Right hindlimb (tissue), 1 donor: Measurements from ENCODE around the gene ANKFY1.
"Not testable (repeated sequence)": the region's sequence is repeated elsewhere in the genome, so short reads cannot be mapped to it uniquely, and the experiment has no call there.

ENCODE experiments used
- DNase-seq: peaks from one replicate; pipeline ENCODE4 v3.0.0-alpha.2; 2018

The ANKFY1 gene

GRCh38 chr17:4152471-4152870, 111.3 kb downstream of the ANKFY1 start:
- no peak for DNase-seq

GRCh38 chr17:4150096-4150495, 113.7 kb downstream of the ANKFY1 start:
- no peak for DNase-seq

GRCh38 chr17:4148611-4149308, 115.0 kb downstream of the ANKFY1 start:
- no peak for DNase-seq

- no peak for DNase-seq
These were observed 115.9 kb downstream of the ANKFY1 start for GRCh38 chr17:4147751-4148310.

GRCh38 chr17:4146641-4147040, 117.1 kb downstream of the ANKFY1 start:
- DNase-seq = no peak

GRCh38 chr17:4144422-4144747, 119.4 kb downstream of the ANKFY1 start:
- DNase-seq = no peak

- DNase-seq = peak; percentile 95
These were observed 120.0 kb downstream of the ANKFY1 start for GRCh38 chr17:4143563-4144421.

- DNase-seq = peak; percentile 53
These were observed 121.5 kb downstream of the ANKFY1 start for GRCh38 chr17:4142107-4142900.

GRCh38 chr17:4140125-4140524, 123.7 kb downstream of the ANKFY1 start:
- DNase-seq = no peak

GRCh38 chr17:4138906-4139526, 124.8 kb downstream of the ANKFY1 start:
- DNase-seq = not testable (repeated sequence)

GRCh38 chr17:4136373-4136772, 127.4 kb downstream of the ANKFY1 start:
- no peak for DNase-seq

- DNase-seq = no peak
These were observed 128.3 kb downstream of the ANKFY1 start for GRCh38 chr17:4135489-4135888.

- DNase-seq = no peak
These were observed 129.1 kb downstream of the ANKFY1 start for GRCh38 chr17:4134721-4135120.

GRCh38 chr17:4130715-4131114, 133.1 kb downstream of the ANKFY1 start:
- no peak for DNase-seq

GRCh38 chr17:4127555-4127954, 136.2 kb downstream of the ANKFY1 start:
- no peak for DNase-seq

GRCh38 chr17:4125552-4125951, 138.2 kb downstream of the ANKFY1 start:
- DNase-seq = no peak

GRCh38 chr17:4124999-4125398, 138.8 kb downstream of the ANKFY1 start:
- no peak for DNase-seq

- no peak for DNase-seq
These were observed 143.4 kb downstream of the ANKFY1 start for GRCh38 chr17:4120332-4120731.

- no peak for DNase-seq
These were observed 144.5 kb downstream of the ANKFY1 start for GRCh38 chr17:4119299-4119698.

GRCh38 chr17:4118015-4118743, 145.6 kb downstream of the ANKFY1 start:
- DNase-seq = no peak

- no peak for DNase-seq
These were observed 147.3 kb downstream of the ANKFY1 start for GRCh38 chr17:4116516-4116915.
